GM18526 (cell line): ENCODE data around the gene PLPP1.

Source experiments
- POLR2A ChIP-seq: IDR thresholded peaks from 3 replicates; pipeline ENCODE4 v1.6.1; 2011; ENCODE audit not compliant: insufficient read length; ENCODE audit errors: extremely low read depth

The PLPP1 gene

DNA sequence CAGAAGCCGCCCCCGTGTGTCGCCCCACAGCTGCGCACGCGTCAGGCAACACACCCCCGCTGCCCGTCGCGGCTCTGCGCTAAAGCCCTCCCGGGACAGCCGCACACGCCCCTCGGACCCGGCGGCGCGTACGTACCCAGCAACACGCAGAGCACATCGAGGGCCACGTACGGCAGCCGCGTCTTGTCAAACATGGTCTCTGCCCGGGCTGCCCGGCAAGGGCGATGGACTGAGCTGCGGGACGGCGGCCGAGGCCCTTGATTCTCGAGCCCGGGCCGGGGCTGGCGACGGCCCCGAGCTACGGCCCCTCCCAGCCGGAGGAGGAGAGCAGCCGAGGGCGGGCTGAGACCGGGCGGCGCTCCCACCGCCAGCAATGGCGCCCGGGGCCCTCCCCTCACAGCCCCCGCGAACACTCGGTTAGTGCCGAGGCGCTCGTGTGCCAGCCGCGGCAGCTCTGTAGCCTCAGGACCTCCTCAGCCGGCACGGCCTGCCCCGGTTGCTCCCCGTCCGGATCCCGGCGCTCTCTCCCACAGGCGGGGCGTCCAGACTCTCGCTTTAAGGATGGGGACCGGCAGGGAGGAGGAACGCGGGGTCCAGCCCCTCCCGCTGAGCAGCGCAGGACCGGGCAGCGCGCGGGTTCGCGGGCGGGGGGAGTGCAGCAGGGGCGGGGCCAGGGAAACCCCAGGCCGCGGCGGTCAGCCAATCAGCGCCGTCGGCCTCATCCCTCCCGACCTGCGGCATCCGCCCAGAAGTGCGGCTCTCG lies at the start of gene PLPP1:
Gene PLPP1 (minus strand): TSS at position 529 of the 763 bp plus-strand sequence. CDS start 335 bp downstream, at position 194.
- TF ChIP-seq POLR2A = peak; percentile 28

DNA sequence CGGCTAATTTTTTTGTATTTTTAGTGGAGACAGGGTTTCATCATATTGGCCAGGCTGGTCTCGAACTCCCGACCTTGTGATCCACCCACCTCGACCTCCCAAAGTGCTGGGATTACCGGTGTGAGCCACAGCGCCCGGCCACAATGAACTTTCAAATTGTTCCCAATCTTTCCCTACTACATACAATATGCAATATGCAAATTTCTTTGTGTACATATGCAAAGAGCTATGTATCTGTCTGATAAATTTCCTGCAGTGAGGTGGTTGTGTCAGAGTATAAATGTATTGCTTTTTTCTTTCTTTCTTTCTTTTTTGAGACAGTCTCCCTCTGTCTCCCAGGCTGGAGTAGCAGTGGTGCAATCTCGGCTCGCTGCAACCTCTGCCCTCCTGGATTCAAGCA lies 48.8 kb upstream of the PLPP1 start:
- no peak for TF ChIP-seq POLR2A

DNA sequence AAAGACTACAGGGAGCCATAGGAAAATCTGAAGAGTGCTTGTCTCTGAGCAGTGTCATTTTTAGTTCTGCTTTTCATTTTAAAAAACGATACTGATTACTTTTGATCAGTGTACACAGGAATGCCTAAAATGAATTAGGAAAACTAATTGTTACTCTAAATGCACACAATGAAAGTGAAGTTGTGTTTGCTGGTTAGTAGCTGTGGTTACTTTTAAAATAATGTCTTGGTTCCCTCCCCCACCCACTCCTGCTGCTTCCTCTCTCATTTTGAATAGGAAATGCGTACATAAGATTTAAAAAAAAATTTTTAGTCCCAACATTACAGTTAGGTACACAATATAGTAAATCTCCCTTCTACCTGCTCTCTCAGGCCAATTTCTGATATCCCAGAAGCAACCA lies 47.5 kb upstream of the PLPP1 start:
- no peak for TF ChIP-seq POLR2A

- no peak for TF ChIP-seq POLR2A
Measured at GRCh38 chr5:55580042-55580441, 45.3 kb upstream of the PLPP1 start.

DNA sequence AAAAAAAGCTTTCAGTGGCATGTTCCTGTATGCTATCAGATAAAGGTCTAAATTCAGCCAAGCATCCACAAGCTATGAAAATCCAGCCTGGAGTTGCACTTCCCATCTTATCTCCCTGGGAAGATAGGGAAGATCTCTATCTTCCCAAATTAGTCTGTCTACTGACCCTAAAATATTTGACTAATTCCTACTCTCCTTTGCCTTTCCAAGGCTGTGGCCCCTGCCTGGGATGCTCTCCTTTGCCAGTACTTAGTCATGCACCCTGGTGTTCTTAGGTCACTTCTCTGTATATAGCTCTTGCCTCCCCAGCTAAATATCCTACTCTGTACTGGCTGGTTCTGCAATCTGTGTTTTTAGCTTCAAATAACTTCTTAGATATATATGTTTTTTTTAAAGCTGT lies 44.0 kb upstream of the PLPP1 start:
- no peak for TF ChIP-seq POLR2A

DNA sequence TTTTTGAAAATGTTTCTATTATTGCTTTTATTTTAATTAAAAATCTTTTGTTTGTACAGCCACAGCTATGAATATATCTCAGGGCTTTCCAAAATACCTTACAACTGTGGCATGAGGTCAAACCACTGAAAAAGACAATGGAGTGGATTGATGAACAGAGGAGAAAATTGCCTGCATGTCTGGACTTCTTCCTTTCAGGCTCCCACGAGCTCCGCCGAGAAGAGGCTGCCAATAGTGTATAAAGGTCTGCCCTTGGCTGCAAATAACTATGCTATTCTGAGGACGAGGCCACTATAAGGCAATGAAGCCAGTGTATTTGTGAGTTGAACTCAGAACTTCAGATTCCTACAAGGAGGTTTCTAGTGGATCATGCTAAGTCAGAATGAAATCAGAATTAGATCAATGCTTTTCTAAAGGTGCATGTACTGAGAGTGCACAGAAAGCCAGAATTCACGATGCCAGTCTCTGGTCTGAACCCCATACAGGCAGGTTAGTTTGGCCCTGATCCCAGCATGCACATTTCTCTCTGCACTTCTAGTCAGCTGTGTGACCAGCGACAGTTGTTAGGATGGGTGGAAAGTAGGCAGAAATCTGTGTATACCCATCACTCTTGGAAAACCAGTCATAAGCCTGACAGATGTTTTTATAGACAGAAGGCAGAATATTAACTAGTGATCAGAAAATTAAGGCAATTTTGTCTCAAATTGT lies 42.7 kb upstream of the PLPP1 start:
- no peak for TF ChIP-seq POLR2A

DNA sequence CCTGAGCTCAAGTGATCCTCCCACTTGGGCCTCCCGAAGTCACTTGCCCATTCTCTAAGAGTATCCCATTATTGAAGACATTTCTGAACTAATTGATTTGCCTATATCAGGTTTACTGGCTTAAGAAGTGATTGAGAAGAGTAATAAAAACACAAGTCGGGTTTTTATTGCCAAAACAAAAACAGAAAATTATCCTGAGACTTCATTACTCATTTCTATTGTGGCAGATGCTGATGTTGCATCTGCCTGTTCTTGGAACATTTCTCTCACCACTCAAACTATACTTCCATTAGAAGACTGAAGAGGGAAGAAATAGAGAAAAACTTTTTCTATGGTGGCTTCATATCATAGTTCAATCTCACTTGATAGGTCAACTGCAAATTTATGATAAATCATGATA lies 41.9 kb upstream of the PLPP1 start:
- no peak for TF ChIP-seq POLR2A

DNA sequence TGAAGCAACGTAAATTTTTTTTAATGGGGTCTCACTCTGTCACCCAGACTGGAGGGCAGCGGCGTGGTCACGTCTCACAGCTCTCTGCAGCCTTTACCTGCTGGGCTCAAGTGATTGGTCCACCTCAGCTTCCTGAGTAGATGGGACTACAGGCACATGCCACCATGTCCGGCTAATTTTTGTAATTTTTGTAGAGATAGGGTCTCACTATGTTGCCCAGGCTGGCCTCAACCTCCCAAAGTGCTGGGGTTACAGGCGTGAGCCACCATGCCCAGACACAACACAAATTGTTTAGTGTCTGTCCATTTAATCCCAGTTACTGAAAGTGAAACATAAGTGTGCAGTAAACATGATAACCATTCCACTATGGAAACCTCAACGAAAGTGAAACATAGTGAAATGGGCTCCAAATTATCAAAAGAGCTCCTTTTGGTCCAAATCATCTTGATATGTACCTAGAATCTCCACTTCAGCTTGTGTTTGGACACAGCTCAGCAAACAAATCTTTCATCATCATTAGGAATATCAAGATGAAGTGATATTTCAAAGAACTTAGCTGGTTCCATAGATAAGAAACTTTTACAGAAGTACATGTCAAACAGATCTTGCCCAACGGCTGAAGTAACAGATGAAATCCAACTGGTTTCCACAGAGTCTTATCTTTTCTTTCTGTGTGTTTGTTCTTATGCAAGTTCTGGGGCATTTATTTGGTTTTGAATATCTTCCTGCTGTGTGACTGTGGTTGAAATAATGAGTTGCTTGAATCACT lies 41.2 kb upstream of the PLPP1 start:
- TF ChIP-seq POLR2A = no peak

DNA sequence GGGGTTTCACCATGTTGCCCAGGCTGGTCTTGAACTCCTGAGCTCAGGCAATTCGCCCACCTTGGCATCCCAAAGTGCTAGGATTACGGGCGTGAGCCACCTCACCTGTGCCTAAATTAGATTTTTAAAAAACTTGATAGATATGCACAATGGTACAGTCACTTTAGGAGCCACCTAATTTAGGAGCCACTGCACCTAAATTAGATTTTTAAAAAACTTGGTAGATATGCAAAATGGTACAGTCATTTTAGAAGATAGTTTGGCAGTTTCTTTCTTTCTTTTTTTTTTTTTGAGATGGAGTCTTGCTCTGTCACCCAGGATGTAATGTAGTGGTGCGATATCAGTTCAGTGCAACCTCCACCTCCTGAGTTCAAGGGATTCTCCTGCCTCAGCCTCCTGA lies 37.8 kb upstream of the PLPP1 start:
- TF ChIP-seq POLR2A = no peak

DNA sequence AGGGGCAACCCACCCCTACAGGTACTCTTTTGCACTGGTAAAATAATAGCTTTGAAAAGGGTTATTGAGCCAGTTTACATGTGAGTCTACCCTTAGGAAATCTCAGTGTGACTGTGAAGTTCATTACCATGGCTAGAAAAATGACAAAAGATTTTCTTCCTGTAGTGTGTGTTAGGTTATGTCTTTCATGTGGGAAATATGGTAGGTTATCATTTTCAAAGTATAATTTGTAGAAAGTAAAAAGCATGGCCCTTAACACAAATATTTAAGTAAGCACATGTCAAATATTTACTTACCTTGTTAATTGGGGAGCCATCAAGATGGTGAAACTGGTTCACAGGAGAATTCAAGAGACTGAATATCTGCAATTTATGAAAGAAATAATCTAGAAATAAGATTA lies 37.3 kb upstream of the PLPP1 start:
- no peak for TF ChIP-seq POLR2A

DNA sequence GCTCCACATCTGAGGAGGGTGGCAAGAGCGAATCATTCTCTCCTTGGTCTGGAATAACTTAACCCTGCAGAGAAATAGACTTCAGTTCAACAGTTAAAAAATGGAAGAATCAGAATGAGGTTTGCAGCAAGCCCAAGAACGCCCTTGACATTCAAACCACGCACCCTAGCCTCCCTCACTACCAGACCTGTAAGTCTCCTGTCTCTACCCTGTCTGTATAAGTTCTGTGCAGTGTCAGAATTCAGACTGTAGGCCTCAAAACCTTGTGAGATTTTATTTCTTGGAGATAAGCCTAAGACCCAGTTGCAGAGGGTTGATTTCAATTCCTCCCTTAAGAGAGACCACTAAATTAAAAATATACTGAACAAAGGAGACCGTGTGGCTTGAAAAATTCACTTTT lies 35.8 kb upstream of the PLPP1 start:
- no peak for TF ChIP-seq POLR2A

DNA sequence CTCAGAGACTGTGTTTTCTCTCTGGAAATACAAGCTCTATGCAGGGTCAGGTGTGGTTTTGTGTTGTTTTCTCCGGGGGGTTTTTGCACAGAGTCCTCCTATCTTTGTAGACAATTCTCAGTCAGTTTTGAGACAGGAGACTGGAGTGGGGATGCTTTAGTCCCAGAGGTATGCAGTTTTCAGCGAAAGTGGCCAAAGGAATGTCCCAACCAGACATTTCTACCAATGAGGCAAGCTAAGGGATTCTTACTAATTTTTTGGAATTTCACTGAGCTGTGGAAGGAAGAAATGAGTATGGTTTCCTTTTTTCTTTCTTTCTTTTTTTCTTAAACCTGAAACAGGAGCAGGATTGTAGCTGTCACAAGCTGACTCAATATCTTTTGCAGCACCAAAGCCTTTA lies 35.3 kb upstream of the PLPP1 start:
- TF ChIP-seq POLR2A = no peak

DNA sequence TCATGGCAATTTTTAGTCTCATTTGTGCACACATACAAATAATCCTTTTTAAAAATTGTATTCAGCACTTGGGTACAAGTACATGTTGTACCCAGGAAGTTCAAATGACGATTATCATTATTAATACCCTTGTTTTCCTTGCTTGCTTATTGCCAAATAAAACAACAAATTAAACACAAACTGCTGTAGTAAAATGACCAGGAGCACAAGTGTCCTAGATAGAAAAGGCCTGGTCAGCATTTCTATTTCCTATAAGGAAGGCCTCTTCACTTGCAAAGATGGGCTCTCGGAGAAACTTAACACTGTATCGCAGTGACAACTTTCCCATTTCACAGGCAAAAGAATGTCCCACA lies 34.7 kb upstream of the PLPP1 start:
- TF ChIP-seq POLR2A = no peak

DNA sequence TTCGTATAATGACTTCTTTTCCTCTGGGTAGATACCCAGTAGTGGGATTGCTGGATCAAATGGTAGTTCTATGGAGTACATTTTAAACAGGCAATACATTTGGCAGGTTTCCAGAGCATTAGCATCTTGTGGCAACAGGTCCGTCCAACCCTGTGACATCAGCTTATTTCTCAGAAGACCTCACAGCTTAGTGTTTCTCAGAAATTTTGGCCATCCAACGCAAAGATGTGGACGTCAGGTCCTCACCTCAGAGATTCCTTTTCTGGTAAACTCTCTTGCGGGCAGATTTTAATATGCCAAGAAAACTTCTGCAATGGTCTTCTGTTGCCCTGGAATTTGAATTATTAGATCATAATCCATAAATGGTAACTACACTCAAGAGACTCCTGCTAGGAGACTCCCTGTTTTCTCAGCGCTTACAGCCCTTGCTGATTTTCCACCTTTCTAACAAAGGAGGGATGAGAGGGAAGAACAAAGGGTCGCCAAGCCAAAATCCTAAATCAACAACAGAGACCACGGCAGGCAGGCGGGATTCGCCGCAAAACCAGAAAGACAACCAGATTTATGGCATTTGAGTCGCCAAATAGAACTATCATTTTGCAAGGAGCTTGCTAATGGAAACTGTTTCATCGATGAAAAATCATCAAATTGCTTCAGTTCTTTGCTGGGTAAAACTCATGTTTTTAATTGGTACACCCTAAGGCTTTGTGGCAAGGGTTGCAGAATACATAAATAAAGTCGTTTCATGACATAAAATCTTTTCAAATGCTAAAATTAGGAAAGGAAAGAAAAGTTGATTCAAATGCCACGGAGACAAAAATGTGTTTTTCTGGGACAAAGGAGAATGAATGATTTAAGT lies 34.1 kb upstream of the PLPP1 start:
- TF ChIP-seq POLR2A = no peak

DNA sequence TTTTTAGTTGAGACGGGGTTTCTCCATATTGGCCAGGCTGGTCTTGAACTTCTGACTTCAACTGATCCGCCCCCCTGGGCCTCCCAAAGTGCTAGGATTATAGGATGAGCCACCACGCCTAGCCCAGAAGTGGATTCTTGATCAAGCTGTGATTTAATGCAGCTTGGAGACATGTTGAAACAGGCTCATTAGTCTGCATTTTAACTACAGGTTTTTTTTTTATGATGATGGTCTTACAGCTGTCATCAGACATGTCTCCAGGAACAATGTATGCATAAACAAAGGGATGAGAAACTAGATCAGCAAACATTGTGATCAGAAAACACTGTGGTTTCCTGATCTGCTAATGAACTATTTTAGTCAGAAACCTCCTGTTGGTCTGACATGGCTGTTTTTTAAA lies 30.0 kb upstream of the PLPP1 start:
- TF ChIP-seq POLR2A = no peak
